ENCODE results near the gene POLE2. TPM values are rescaled to one million over a fixed set of nuclear protein-coding genes. Genes with fewer than 3 reads are reported as not detected.

POLE2 gene
- total and polyA plus RNA-seq, 11 donors: 0.25 to 3.4 (median 0.96) TPM; not detected in 1

GRCh38 chr14:49623387-49623786, 64.6 kb downstream of the POLE2 start:
- no peak for ATAC-seq
- TF ChIP-seq CTCF (IDR thresholded peaks at IDR 0.05) (no peak), POLR2A (IDR thresholded peaks at IDR 0.05) (no peak)
- peak overlapping the region in 2 of 12 donors; percentile 1 to 90 for H3K4me3 ChIP-seq
- H3K27ac ChIP-seq: peak overlapping the region in 1 of 12 donors; percentile 27
- peaks cover 0 to 48% (median 31%) of the 10 kb centered on the region in 12 donors for H3K4me1 ChIP-seq
- no peaks in the 10 kb centered on the region for H3K9me3 ChIP-seq
- no peak for DNase-seq
- H3K36me3 ChIP-seq: peaks cover 0 to 51% (median 34%) of the 10 kb centered on the region in 9 donors
- intact Hi-C loops (cut with DNase I): loop anchor here in 3 of 10 donors (5.0 kb wide), 1 partner anchor 36 kb away; the partner anchor contains the start of gene RPS29 (in 3 of the 3)
- H3K27me3 ChIP-seq: no peaks in the 10 kb centered on the region
- 70 to 76% (median 75%) methylated on average over 3 of the region's 3 CpGs for WGBS, 4 donors

DNA sequence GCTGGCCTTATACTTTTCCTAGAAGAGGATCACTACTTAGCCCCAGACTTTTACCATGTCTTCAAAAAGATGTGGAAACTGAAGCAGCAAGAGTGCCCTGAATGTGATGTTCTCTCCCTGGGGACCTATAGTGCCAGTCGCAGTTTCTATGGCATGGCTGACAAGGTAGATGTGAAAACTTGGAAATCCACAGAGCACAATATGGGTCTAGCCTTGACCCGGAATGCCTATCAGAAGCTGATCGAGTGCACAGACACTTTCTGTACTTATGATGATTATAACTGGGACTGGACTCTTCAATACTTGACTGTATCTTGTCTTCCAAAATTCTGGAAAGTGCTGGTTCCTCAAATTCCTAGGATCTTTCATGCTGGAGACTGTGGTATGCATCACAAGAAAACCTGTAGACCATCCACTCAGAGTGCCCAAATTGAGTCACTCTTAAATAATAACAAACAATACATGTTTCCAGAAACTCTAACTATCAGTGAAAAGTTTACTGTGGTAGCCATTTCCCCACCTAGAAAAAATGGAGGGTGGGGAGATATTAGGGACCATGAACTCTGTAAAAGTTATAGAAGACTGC, 65.9 kb downstream of the POLE2 start:
- no peaks in the 10 kb centered on the region for H3K9me3 ChIP-seq
- H3K4me3 ChIP-seq: peak overlapping the region in 10 of 12 donors; percentile 66 to 96 (median 80)
- H3K27ac ChIP-seq: no peak overlapping the region
- WGBS, 4 donors: 41 to 55% (median 45%) methylated on average over 3 of the region's 3 CpGs
- H3K27me3 ChIP-seq: no peaks in the 10 kb centered on the region
- H3K4me1 ChIP-seq: peaks cover 0 to 57% (median 31%) of the 10 kb centered on the region in 12 donors
- intact Hi-C loops (cut with DNase I): loop anchor here in 3 of 10 donors (5.0 kb wide), 1 partner anchor 35 kb away; the partner anchor contains the start of gene RPS29 (in 3 of the 3)
- DNase-seq: no peak
- H3K36me3 ChIP-seq: peaks cover 0 to 53% (median 42%) of the 10 kb centered on the region in 9 donors
- TF ChIP-seq CTCF (IDR thresholded peaks at IDR 0.05): no peak
- no peak for TF ChIP-seq POLR2A (IDR thresholded peaks at IDR 0.05)
- ATAC-seq: no peak

- Histone ChIP-seq H3K36me3 (peaks cover 0 to 47% (median 39%) of the 10 kb centered on the region in 9 donors), H3K27ac (peak overlapping the region; percentile 86 to 98 (median 92)), H3K9me3 (no peaks in the 10 kb centered on the region), H3K27me3 (no peaks in the 10 kb centered on the region), H3K4me3 (peak overlapping the region; percentile 60 to 96 (median 76)), H3K4me1 (peaks cover 0 to 57% (median 31%) of the 10 kb centered on the region in 12 donors)
- peak; percentile 70 to 89 (median 79) for DNase-seq
- intact Hi-C loops (cut with DNase I): loop anchor here in 3 of 10 donors (2.0 to 5.0 kb wide), 2 partner anchors 22 to 34 kb away; partner anchors contain the start of genes RPS29 (in 3 of the 3) and LRR1 (in 1 of the 3)
- 3 to 7% (median 3%) methylated on average over 33 to 65 of the region's 65 CpGs for WGBS, 4 donors
- ATAC-seq: peak; percentile 13 to 77 (median 66)
- TF ChIP-seq CTCF (IDR thresholded peaks at IDR 0.05): no peak
- no peak for TF ChIP-seq POLR2A (IDR thresholded peaks at IDR 0.05)
Observed at GRCh38 chr14:49621114-49621881, 66.7 kb downstream of the POLE2 start.
